GM12878 (cell line): ENCODE results near the gene OR7A5. TPM values are rescaled to one million over a fixed set of nuclear protein-coding genes. Genes with fewer than 3 reads are reported as not detected.
"Not testable (repeated sequence)": the region's sequence is repeated elsewhere in the genome, so short reads cannot be mapped to it uniquely, and the experiment has no call there.

ENCODE experiments used
- ATAC-seq: fragments of 200-7000 bp; cut with Tn5 transposase; 3 replicates; pipeline ENCODE4 v1.9.1; 2020; ENCODE audit warnings: mild to moderate bottlenecking, moderate library complexity
- BruUV-seq: library from RNA; stranded (reverse); fragments of 400-500 nt; replicated peaks from 2 replicates; lab custom pipeline; 2021; lab: Mats Ljungman, UMichigan
- CTCF ChIA-PET: fragments of 300-600 bp; sonication (Branson Sonifier 250); formaldehyde crosslinking; extraction: SDS; loops from one replicate; lab custom pipeline; 2021; ENCODE audit warnings: inconsistent platforms; lab: Yijun Ruan, JAX
- POLR2A ChIA-PET: fragments of 350-600 bp; formaldehyde crosslinking; extraction: SDS; loops from one replicate; lab custom pipeline; 2021; ENCODE audit warnings: inconsistent platforms; lab: Charles Lee
- RAD21 ChIA-PET: fragments of 300-600 bp; sonication (Branson Sonifier 250); formaldehyde crosslinking; loops from one replicate; lab custom pipeline; 2023; ENCODE audit warnings: antibody characterized with exemption; ENCODE audit not compliant: unreplicated experiment; lab: Charles Lee
- SMC1A ChIA-PET: fragments of 300-600 bp; sonication (Branson Sonifier 250); formaldehyde crosslinking; loops from one replicate; lab custom pipeline; 2023; ENCODE audit not compliant: unreplicated experiment, uncharacterized antibody; lab: Charles Lee
- DNase-seq: peaks from one replicate; pipeline ENCODE4 v3.0.0-alpha.2; 2011; ENCODE audit warnings: low read depth, low spot score
- FAIRE-seq: peaks from 3 replicates; lab custom pipeline; 2011; peaks lifted over from hg19 to GRCh38; lab: Jason Lieb, UNC
- H2AFZ ChIP-seq: 2 replicates; pipeline ENCODE4 v1.6.0; 2011; ENCODE audit warnings: low read depth, low read length, control low read depth; ENCODE audit not compliant: control insufficient read depth
- H3K27ac ChIP-seq: 2 replicates; pipeline ENCODE4 v1.5.1; 2011; ENCODE audit warnings: control low read depth; ENCODE audit not compliant: control insufficient read depth, insufficient read depth
- H3K27me3 ChIP-seq, 2 experiments: replicated peaks in 1 of 2; 2 replicates each; pipeline versions ENCODE4 v1.6.0 to v1.6.1; 2011; ENCODE audit warnings: low read length in 1 of 2; ENCODE audit not compliant: control insufficient read depth in 2 of 2, insufficient read depth in 2 of 2
- H3K36me3 ChIP-seq, 2 experiments: 2 replicates each; pipeline ENCODE4 v1.5.1; 2011; ENCODE audit warnings: low read length in 1 of 2; ENCODE audit not compliant: control insufficient read depth in 2 of 2, insufficient read depth in 2 of 2
- H3K4me1 ChIP-seq: 2 replicates; pipeline ENCODE4 v1.6.1; 2011; ENCODE audit warnings: mild to moderate bottlenecking, low read length, moderate library complexity, mixed read lengths; ENCODE audit not compliant: control insufficient read depth, insufficient read depth
- H3K4me2 ChIP-seq: 2 replicates; pipeline ENCODE4 v1.6.0; 2011; ENCODE audit warnings: control low read depth; ENCODE audit not compliant: control insufficient read depth, insufficient read depth
- H3K4me3 ChIP-seq: fragments of 200-600 bp; sonication (generic); 2 replicates; pipeline ENCODE4 v1.5.1; 2016
- H3K79me2 ChIP-seq: 2 replicates; pipeline ENCODE4 v1.6.0; 2011; ENCODE audit warnings: low read length; ENCODE audit not compliant: control insufficient read depth, insufficient read depth
- H3K9ac ChIP-seq: 2 replicates; pipeline ENCODE4 v1.8.0; 2011; ENCODE audit warnings: low read length, control low read depth, mixed read lengths; ENCODE audit not compliant: control insufficient read depth, insufficient read depth
- H3K9me3 ChIP-seq: replicated peaks from 3 replicates; pipeline ENCODE4 v1.5.1; 2011; ENCODE audit warnings: mild to moderate bottlenecking, low read length; ENCODE audit not compliant: control insufficient read depth, insufficient read depth
- H4K20me1 ChIP-seq: 2 replicates; pipeline ENCODE4 v1.6.0; 2011; ENCODE audit not compliant: control insufficient read depth, insufficient read depth
- BCL3 ChIP-seq: IDR thresholded peaks from 2 replicates; pipeline ENCODE4 v1.6.1; 2011; ENCODE audit warnings: borderline replicate concordance, low read depth, mild to moderate bottlenecking, moderate library complexity, low read length; ENCODE audit not compliant: insufficient read depth, poor library complexity, severe bottlenecking
- CBFB ChIP-seq: IDR thresholded peaks from 2 replicates; pipeline ENCODE4 v1.6.1; 2016; ENCODE audit warnings: antibody characterized with exemption, low read depth
- CEBPB ChIP-seq, 2 experiments: fragments of 150-350 bp in 1 of 2; IDR thresholded peaks; 2 replicates each; pipeline ENCODE4 v1.6.1; 2012 to 2014; ENCODE audit warnings: low read depth in 2 of 2, low read length in 2 of 2, borderline replicate concordance in 1 of 2, inconsistent platforms in 1 of 2
- CREB1 ChIP-seq: IDR thresholded peaks from 2 replicates; pipeline ENCODE4 v1.6.1; 2012; ENCODE audit warnings: low read depth, mild to moderate bottlenecking, inconsistent platforms
- CREM ChIP-seq: IDR thresholded peaks from 2 replicates; pipeline ENCODE4 v1.6.1; 2014; ENCODE audit warnings: antibody characterized with exemption, low read depth
- EED ChIP-seq: sonication (generic); IDR thresholded peaks from 2 replicates; pipeline ENCODE4 v1.6.1; 2016; ENCODE audit warnings: antibody characterized with exemption, low read depth
- EGR1 ChIP-seq, 2 experiments: IDR thresholded peaks; 1 replicate in 1 of 2; 2 replicates in 1 of 2; pipeline ENCODE4 v1.6.1; 2011 to 2012; ENCODE audit warnings: low read depth in 2 of 2, low read length in 2 of 2, borderline replicate concordance in 1 of 2, mild to moderate bottlenecking in 1 of 2, moderate library complexity in 1 of 2
- IKZF1 ChIP-seq: fragments of 450-650 bp; conservative IDR thresholded peaks from 2 replicates; pipeline ENCODE4 v1.6.1; 2017; ENCODE audit warnings: antibody characterized with exemption, mild to moderate bottlenecking
- IKZF2 ChIP-seq, 2 experiments: fragments of 450-650 bp; IDR thresholded peaks; 2 replicates each; pipeline ENCODE4 v1.6.1; 2017; ENCODE audit warnings: mild to moderate bottlenecking in 2 of 2, moderate library complexity in 2 of 2
- JUNB ChIP-seq: IDR thresholded peaks from 2 replicates; pipeline ENCODE4 v1.6.1; 2016; ENCODE audit warnings: antibody characterized with exemption, mild to moderate bottlenecking
- NFIC ChIP-seq: IDR thresholded peaks from 2 replicates; pipeline ENCODE4 v1.6.1; 2012; ENCODE audit warnings: low read depth, mild to moderate bottlenecking, inconsistent platforms, low read length, moderate library complexity
- NR2F1 ChIP-seq: fragments of 450-650 bp; conservative IDR thresholded peaks from 2 replicates; pipeline ENCODE4 v1.6.1; 2017; ENCODE audit warnings: mild to moderate bottlenecking
- SRF ChIP-seq, 2 experiments: IDR thresholded peaks; 2 replicates each; pipeline ENCODE4 v1.6.1; 2011; ENCODE audit warnings: low read depth in 2 of 2, low read length in 2 of 2, mild to moderate bottlenecking in 1 of 2, moderate library complexity in 1 of 2
- TCF12 ChIP-seq: IDR thresholded peaks from 2 replicates; pipeline ENCODE4 v1.6.1; 2011; ENCODE audit warnings: low read depth, mild to moderate bottlenecking, low read length
- TCF7 ChIP-seq: IDR thresholded peaks from 2 replicates; pipeline ENCODE4 v1.6.1; 2014; ENCODE audit warnings: antibody characterized with exemption, borderline replicate concordance
- WGBS: methylation state at CpG from one replicate; pipeline ENCODE4 v1.1.6; 2016; ENCODE audit warnings: low lambda C conversion rate; ENCODE audit not compliant: insufficient replicate concordance, insufficient coverage; ENCODE audit errors: missing lambda C conversion rate; 5-methylcytosine and 5-hydroxymethylcytosine counted together
- in situ Hi-C: fragments of 300-500 bp; cut with MboI; formaldehyde crosslinking; loops from 9 replicates; pipeline ENCODE4 v1.14.3; 2018; ENCODE audit warnings: mixed read lengths
- intact Hi-C: fragments of 100-400 bp; cut with micrococcal nuclease; formaldehyde crosslinking; loops from one replicate; pipeline ENCODE4 v1.14.2; 2022; ENCODE audit not compliant: unreplicated experiment
- polyA plus RNA-seq, 11 experiments: library from polyadenylated mRNA; depleted of rRNA in 4 of 11; unstranded in 6 of 11; stranded (reverse) in 5 of 11; fragments of >200 nt; fragmentation: Nextera tagmentation in 4 of 11; fragmentation: Illumina TruSeq in 1 of 11; extraction: Ambion mirVana in 4 of 11; extraction: Trizol in 1 of 11; gene quantifications; 1 replicate in 1 of 11; 2 replicates in 10 of 11; pipeline versions ENCODE4 v1.2.1 to v1.2.3, GENCODE V29; 2011 to 2016; ENCODE audit warnings: inconsistent platforms in 2 of 11, missing spikeins in 2 of 11, low read depth in 1 of 11
- total RNA-seq, 4 experiments: library from RNA; depleted of rRNA in 3 of 4; stranded (reverse); fragments of >200 nt in 3 of 4; fragmentation: Illumina TruSeq in 1 of 4; extraction: Trizol in 1 of 4; gene quantifications; 2 replicates each; pipeline versions ENCODE4 v1.2.1 to v1.2.3, GENCODE V29; 2013 to 2021

Gene OR7A5
- total and polyA plus RNA-seq, 10 of the 15 experiments (the other 5 are each of a cell fraction or from before 2014, with no cell fraction given), result not detected

- intact Hi-C loops, result loop anchor here (10.0 kb wide), 1 partner anchor 210 kb away; the partner anchor contains the start of gene NDUFB7
- H3K4me3 ChIP-seq, H3K27me3 ChIP-seq, in situ Hi-C loops, H3K36me3 ChIP-seq, RAD21 ChIA-PET, BruUV-seq, H3K9ac ChIP-seq, H3K9me3 ChIP-seq, H4K20me1 ChIP-seq, H3K79me2 ChIP-seq, POLR2A ChIA-PET: not testable (repeated sequence)
- peak overlapping the region; percentile 7; the same call in 1 of the 2 replicates for H2AFZ ChIP-seq
- peak; percentile 23 for DNase-seq
- 8% methylated on average over 9 of the region's 10 CpGs for WGBS
- H3K4me2 ChIP-seq, result peak overlapping the region; percentile 48
- SMC1A ChIA-PET, result interaction anchor here (1.8 kb wide), 1 partner anchor 14 kb away, joined by 3 read pairs; no protein-coding TSS in a partner anchor
- TF ChIP-seq IKZF1, result 0 out of 2 replicates have a peak, but pooled peaks have one; percentile 17
- TF ChIP-seq BCL3, result peak; percentile 3
- TF ChIP-seq NFIC, result peak; percentile 68; the same call in 1 of the 2 replicates
- peak; percentile 65 to 87 for TF ChIP-seq SRF (IDR thresholded peaks at IDR 0.05; ENCODE audit: low read depth in 2 of 2, low read length in 2 of 2)
- TF ChIP-seq CREM, result peak; percentile 64; the same call in 1 of the 2 replicates
- TF ChIP-seq TCF12, result 0 out of 2 replicates have a peak, but pooled peaks have one; percentile 55
- TF ChIP-seq CEBPB (IDR thresholded peaks at IDR 0.05; ENCODE audit: borderline replicate concordance in 1 of 2, low read depth in 2 of 2, low read length in 2 of 2), result peak in 1 of 2 experiments; percentile 57; a peak in 1 of 4 replicates
- TF ChIP-seq EED, result peak; percentile 46; the same call in 1 of the 2 replicates
- 0 out of 4 replicates have a peak, but pooled peaks of 1 of the 2 experiments have one; percentile 9 for TF ChIP-seq IKZF2 (IDR thresholded peaks at IDR 0.05)
- TF ChIP-seq JUNB, result peak; percentile 50; the same call in 1 of the 2 replicates
- peak; percentile 27; the same call in 1 of the 2 replicates for TF ChIP-seq TCF7
- TF ChIP-seq CREB1, result peak; percentile 76; the same call in 1 of the 2 replicates
- TF ChIP-seq NR2F1, result peak; percentile 45; the same call in 1 of the 2 replicates
- peak in 1 of 2 experiments; percentile 94; a peak in 2 of 3 replicates for TF ChIP-seq EGR1 (IDR thresholded peaks at IDR 0.05; ENCODE audit: borderline replicate concordance in 1 of 2, low read depth in 2 of 2, low read length in 2 of 2)
- TF ChIP-seq CBFB, result 0 out of 2 replicates have a peak, but pooled peaks have one; percentile 11
- peak overlapping the region; percentile 18; the same call in 1 of the 2 replicates for H3K27ac ChIP-seq
- ATAC-seq, result peak; percentile 83
- CTCF ChIA-PET, result interaction anchor here (0.7 to 1.1 kb wide), 4 partner anchors 94 to 212 kb away, joined by 3 to 4 read pairs (median 4); no protein-coding TSS in a partner anchor
- peaks cover 24% of the 10 kb centered on the region; the same call in 1 of the 2 replicates for H3K4me1 ChIP-seq
- FAIRE-seq, result peak; percentile 96
Measured at GRCh38 chr19:14784730-14785101, 50.3 kb downstream of the OR7A5 start.

DNA sequence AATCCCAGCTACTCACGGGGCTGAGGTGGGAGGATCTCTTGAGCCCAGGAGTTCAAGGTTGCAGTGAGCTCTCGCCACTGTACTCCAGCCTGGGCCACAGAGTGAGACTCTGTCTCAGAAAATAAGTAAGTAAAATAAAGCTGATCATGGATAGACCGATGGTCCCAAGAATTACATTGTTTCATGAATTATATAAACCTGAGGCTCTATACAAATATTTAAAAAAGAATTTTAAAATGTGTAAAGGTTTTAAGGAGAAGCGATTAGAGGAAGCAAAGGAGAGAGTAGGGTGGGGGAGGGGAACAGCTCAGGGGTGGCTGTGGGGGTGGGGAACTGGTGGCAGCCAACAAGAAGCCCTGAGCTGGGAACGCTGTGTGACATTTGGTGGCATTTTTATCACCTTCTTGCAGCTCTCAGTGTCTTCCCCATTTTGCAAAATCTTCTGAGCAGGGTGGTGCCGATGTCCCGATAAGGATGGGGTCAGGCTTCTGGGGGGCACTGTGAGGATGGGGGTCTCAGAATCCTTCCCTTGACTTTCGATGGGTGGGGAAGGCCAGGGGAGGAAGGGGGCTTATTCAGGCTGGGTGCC, 51.5 kb downstream of the OR7A5 start:
- peaks cover 24% of the 10 kb centered on the region; the same call in 1 of the 2 replicates for H3K4me1 ChIP-seq
- BruUV-seq, SMC1A ChIA-PET, POLR2A ChIA-PET, H3K27ac ChIP-seq, H3K36me3 ChIP-seq, H3K9me3 ChIP-seq, DNase-seq, ATAC-seq, RAD21 ChIA-PET, H2AFZ ChIP-seq, H4K20me1 ChIP-seq, H3K9ac ChIP-seq, H3K4me2 ChIP-seq, in situ Hi-C loops, FAIRE-seq, H3K4me3 ChIP-seq, CTCF ChIA-PET, H3K79me2 ChIP-seq, H3K27me3 ChIP-seq: not testable (repeated sequence)
- 60% methylated on average over 5 of the region's 8 CpGs for WGBS
- intact Hi-C loops, result loop anchor here (10.0 kb wide), 1 partner anchor 209 kb away; the partner anchor contains the start of gene NDUFB7
